IPS-18a (cell line): Measurements from ENCODE around the gene GPN3.
"Not testable (repeated sequence)": the region's sequence is repeated elsewhere in the genome, so short reads cannot be mapped to it uniquely, and the experiment has no call there.

Source experiments
- H3K27ac ChIP-seq: one replicate; pipeline ENCODE4 v1.5.1; 2013; ENCODE audit warnings: low read length
- H3K27me3 ChIP-seq: one replicate; pipeline ENCODE4 v1.6.1; 2013; ENCODE audit warnings: mild to moderate bottlenecking, low read length; ENCODE audit not compliant: control insufficient read depth, insufficient read depth
- H3K36me3 ChIP-seq: one replicate; pipeline ENCODE4 v1.6.1; 2013; ENCODE audit warnings: low read depth, low read length; ENCODE audit not compliant: control insufficient read depth
- H3K4me1 ChIP-seq: one replicate; pipeline ENCODE4 v1.6.1; 2013; ENCODE audit warnings: low read depth, low read length; ENCODE audit not compliant: control insufficient read depth
- H3K4me3 ChIP-seq: one replicate; pipeline ENCODE4 v1.5.1; 2013; ENCODE audit warnings: low read length
- H3K9ac ChIP-seq: one replicate; pipeline ENCODE4 v1.6.1; 2013; ENCODE audit warnings: mild to moderate bottlenecking, low read length, moderate library complexity
- H3K9me3 ChIP-seq: one replicate; pipeline ENCODE4 v1.6.1; 2013; ENCODE audit warnings: low read depth, low read length; ENCODE audit not compliant: control insufficient read depth

Gene GPN3

GRCh38 chr12:110475426-110475825 is 7.4 kb upstream of the GPN3 start:
- no peaks in the 10 kb centered on the region for H3K27me3 ChIP-seq
- H3K27ac ChIP-seq = no peak overlapping the region
- no peaks in the 10 kb centered on the region for H3K4me1 ChIP-seq
- no peak overlapping the region for H3K9ac ChIP-seq
- no peaks in the 10 kb centered on the region for H3K9me3 ChIP-seq
- no peak overlapping the region for H3K4me3 ChIP-seq
- H3K36me3 ChIP-seq = peaks cover 5% of the 10 kb centered on the region

GRCh38 chr12:110467847-110468213 is 227 bp downstream of the GPN3 start:
- Histone ChIP-seq H3K4me3 (peak overlapping the region; percentile 97), H3K9ac (peak overlapping the region; percentile 90), H3K27me3 (no peaks in the 10 kb centered on the region), H3K9me3 (no peaks in the 10 kb centered on the region), H3K27ac (peak overlapping the region; percentile 33), H3K36me3 (peaks cover 10% of the 10 kb centered on the region), H3K4me1 (peaks cover 4% of the 10 kb centered on the region)

- H3K4me3 ChIP-seq = peak overlapping the region; percentile 97
- peaks cover 15% of the 10 kb centered on the region for H3K36me3 ChIP-seq
- peaks cover 4% of the 10 kb centered on the region for H3K4me1 ChIP-seq
- H3K9ac ChIP-seq = peak overlapping the region; percentile 90
- H3K27ac ChIP-seq = no peak overlapping the region
- no peaks in the 10 kb centered on the region for H3K27me3 ChIP-seq
- H3K9me3 ChIP-seq = no peaks in the 10 kb centered on the region
Observed at GRCh38 chr12:110466791-110467190, 1.3 kb downstream of the GPN3 start.

GRCh38 chr12:110465765-110466164 is 2.3 kb downstream of the GPN3 start:
- H3K9me3 ChIP-seq, H3K27me3 ChIP-seq, H3K4me3 ChIP-seq, H3K9ac ChIP-seq, H3K27ac ChIP-seq, H3K4me1 ChIP-seq: not testable (repeated sequence)
- peaks cover 15% of the 10 kb centered on the region for H3K36me3 ChIP-seq

GRCh38 chr12:110465024-110465423 is 3.0 kb downstream of the GPN3 start:
- Histone ChIP-seq H3K9ac (no peak overlapping the region), H3K27me3 (no peaks in the 10 kb centered on the region), H3K9me3 (no peaks in the 10 kb centered on the region), H3K36me3 (peaks cover 19% of the 10 kb centered on the region), H3K27ac (no peak overlapping the region), H3K4me3 (no peak overlapping the region), H3K4me1 (peaks cover 4% of the 10 kb centered on the region)

GRCh38 chr12:110461189-110461588 is 6.9 kb downstream of the GPN3 start:
- H3K4me1 ChIP-seq, H3K4me3 ChIP-seq, H3K9ac ChIP-seq, H3K9me3 ChIP-seq, H3K27me3 ChIP-seq, H3K27ac ChIP-seq: not testable (repeated sequence)
- H3K36me3 ChIP-seq = peaks cover 39% of the 10 kb centered on the region

- Histone ChIP-seq H3K4me3 (no peak overlapping the region), H3K27me3 (no peaks in the 10 kb centered on the region), H3K4me1 (no peaks in the 10 kb centered on the region), H3K9ac (no peak overlapping the region), H3K9me3 (no peaks in the 10 kb centered on the region), H3K27ac (no peak overlapping the region), H3K36me3 (peaks cover 44% of the 10 kb centered on the region)
Observed at GRCh38 chr12:110458756-110459155, 9.3 kb downstream of the GPN3 start.

- Histone ChIP-seq H3K36me3 (peaks cover 48% of the 10 kb centered on the region), H3K9me3 (no peaks in the 10 kb centered on the region), H3K27me3 (no peaks in the 10 kb centered on the region), H3K4me3 (no peak overlapping the region), H3K9ac (no peak overlapping the region), H3K4me1 (no peaks in the 10 kb centered on the region), H3K27ac (no peak overlapping the region)
Observed at GRCh38 chr12:110453569-110454296, 14.3 kb downstream of the GPN3 start.

GRCh38 chr12:110451263-110451662 is 16.8 kb downstream of the GPN3 start:
- no peaks in the 10 kb centered on the region for H3K27me3 ChIP-seq
- H3K27ac ChIP-seq = no peak overlapping the region
- H3K36me3 ChIP-seq = peaks cover 37% of the 10 kb centered on the region
- H3K4me3 ChIP-seq = no peak overlapping the region
- H3K9ac ChIP-seq = no peak overlapping the region
- H3K9me3 ChIP-seq = no peaks in the 10 kb centered on the region
- no peaks in the 10 kb centered on the region for H3K4me1 ChIP-seq

GRCh38 chr12:110449799-110450497 is 18.1 kb downstream of the GPN3 start, which contains the start of gene ARPC3:
Gene ARPC3, minus strand, starts transcription at chr12:110450337. Its CDS starts 77 bp downstream, at chr12:110450260.
- Histone ChIP-seq H3K36me3 (peaks cover 35% of the 10 kb centered on the region), H3K27ac (no peak within 1 kb of the TSS), H3K9ac (peak within 1 kb of the TSS; percentile 76), H3K27me3 (no peaks in the 10 kb centered on the region), H3K4me1 (no peaks in the 10 kb centered on the region), H3K4me3 (peak within 1 kb of the TSS; percentile 97), H3K9me3 (no peaks in the 10 kb centered on the region)

GRCh38 chr12:110444455-110444854 is 23.6 kb downstream of the GPN3 start:
- H3K4me1 ChIP-seq = no peaks in the 10 kb centered on the region
- H3K9me3 ChIP-seq = no peaks in the 10 kb centered on the region
- no peaks in the 10 kb centered on the region for H3K27me3 ChIP-seq
- H3K9ac ChIP-seq = no peak overlapping the region
- H3K4me3 ChIP-seq = no peak overlapping the region
- H3K27ac ChIP-seq = no peak overlapping the region
- peaks cover 31% of the 10 kb centered on the region for H3K36me3 ChIP-seq

GRCh38 chr12:110436231-110436630 is 31.8 kb downstream of the GPN3 start:
- Histone ChIP-seq H3K36me3 (peaks cover 32% of the 10 kb centered on the region), H3K9ac (no peak overlapping the region), H3K27ac (no peak overlapping the region), H3K9me3 (no peaks in the 10 kb centered on the region), H3K4me3 (no peak overlapping the region), H3K4me1 (no peaks in the 10 kb centered on the region), H3K27me3 (no peaks in the 10 kb centered on the region)
